Ovary (tissue), 9 donors: ENCODE measurements around the gene HEXIM2. TPM values are rescaled to one million over a fixed set of nuclear protein-coding genes. Genes with fewer than 3 reads are reported as not detected.
A peak's percentile ranks its signal among the peaks of the same experiment; 100 is the strongest.

Experiments
- DNase-seq, 5 donors: peaks; one replicate each; pipeline ENCODE4 v3.0.0-alpha.2; 2019 to 2020
- H3K27ac ChIP-seq, 2 donors: fragments of 200-600 bp; one replicate each; pipeline versions ENCODE4 v1.5.1 to v1.8.0; 2019 to 2022
- H3K27me3 ChIP-seq: fragments of 200-600 bp; one replicate; pipeline ENCODE4 v1.8.0; 2022
- H3K36me3 ChIP-seq: fragments of 200-600 bp; sonication (generic); one replicate; pipeline ENCODE4 v1.5.1; 2019
- H3K4me1 ChIP-seq: one replicate; pipeline ENCODE4 v1.8.1; 2013; ENCODE audit warnings: mild to moderate bottlenecking, moderate library complexity; ENCODE audit not compliant: insufficient read depth
- H3K4me3 ChIP-seq: fragments of 200-600 bp; sonication (generic); one replicate; pipeline ENCODE4 v1.5.1; 2017
- H3K9me3 ChIP-seq, 2 donors: fragments of 200-600 bp in 1 of 2; sonication (generic) in 1 of 2; one replicate each; pipeline versions ENCODE4 v1.5.1 to v1.8.1; 2013 to 2019; ENCODE audit warnings: mild to moderate bottlenecking in 1 of 2, moderate library complexity in 1 of 2
- CTCF ChIP-seq, 3 donors: fragments of 450-650 bp in 2 of 3; fragments of 200-600 bp in 1 of 3; IDR thresholded peaks; one replicate each; pipeline versions ENCODE4 v1.5.1 to v1.8.0; 2016 to 2022; ENCODE audit warnings: antibody characterized with exemption in 3 of 3, mild to moderate bottlenecking in 1 of 3
- EP300 ChIP-seq: sonication (generic); formaldehyde crosslinking; IDR thresholded peaks from one replicate; pipeline ENCODE4 v1.6.1; 2017; ENCODE audit warnings: antibody characterized with exemption
- POLR2A ChIP-seq: fragments of 450-650 bp; IDR thresholded peaks from one replicate; pipeline ENCODE4 v1.6.1; 2017; ENCODE audit warnings: antibody characterized with exemption, mild to moderate bottlenecking, moderate library complexity
- WGBS, 3 donors: extraction: QIAGEN DNeasy Blood & Tissue Kit in 1 of 3; methylation state at CpG; one replicate each; pipeline versions ENCODE4 v1.1.5 to v1.1.7; 2013 to 2017; 5-methylcytosine and 5-hydroxymethylcytosine counted together
- intact Hi-C, 4 donors: fragments of 100-400 bp; cut with DNase I; formaldehyde crosslinking; loops; one replicate each; pipeline versions ENCODE4 v1.11.0 to v1.15.1; 2022 to 2023
- polyA plus RNA-seq, 2 donors: library from polyadenylated mRNA; stranded (reverse); fragments of 200-250 nt in 1 of 2; fragments of 350-450 nt in 1 of 2; fragmentation: Illumina TruSeq in 1 of 2; extraction: RNeasy Lipid Tissue Mini Kit (QIAGEN cat#74804) in 1 of 2; gene quantifications; one replicate each; pipeline ENCODE4 v1.2.3, GENCODE V29; 2013 to 2014
- total RNA-seq, 7 donors: library from RNA; depleted of rRNA in 2 of 7; stranded (reverse); fragments of >200 nt in 2 of 7; fragmentation: NEBNext Ultra II Directional in 3 of 7; extraction: Animal tissue kit (Norgen Biotek cat#: 25700) in 3 of 7; gene quantifications; one replicate each; pipeline versions ENCODE4 v1.1.0 to v1.2.4, GENCODE V29; 2016 to 2023
- donor health status: DM: no; HTN: no; CAD: no; lungs with moderate emphysema.
- donor health status: DM: no; HTN: no; CAD: no.
- donor health status: Bipolar disorder and iron deficiency.
- donor health status: DM: yes; HTN: yes; CAD: no.
- donor health status: DM: no; HTN: no; CAD: no.
- donor health status: DM: yes; HTN: yes; CAD: no.

Gene HEXIM2
- total and polyA plus RNA-seq, 9 donors = 1.7 to 9.1 (median 5.5) TPM

- Histone ChIP-seq H3K36me3 (no peaks in the 10 kb centered on the region), H3K27me3 (no peaks in the 10 kb centered on the region), H3K9me3 (no peaks in the 10 kb centered on the region), H3K27ac (no peak overlapping the region), H3K4me3 (no peak overlapping the region), H3K4me1 (peaks cover 31% of the 10 kb centered on the region)
- no peak for DNase-seq
- WGBS, 3 donors = 94 to 95% (median 95%) methylated on average over 8 of the region's 8 CpGs
- no peak for TF ChIP-seq POLR2A
- no peak for TF ChIP-seq EP300
- no peak for TF ChIP-seq CTCF (IDR thresholded peaks at IDR 0.05)
- intact Hi-C loops = loop anchor here in 2 of 4 donors (5.0 to 10.0 kb wide), 2 partner anchors 201 to 343 kb away; no protein-coding TSS in a partner anchor
Observed at GRCh38 chr17:45125509-45125908, 36.2 kb upstream of the HEXIM2 start.

DNA sequence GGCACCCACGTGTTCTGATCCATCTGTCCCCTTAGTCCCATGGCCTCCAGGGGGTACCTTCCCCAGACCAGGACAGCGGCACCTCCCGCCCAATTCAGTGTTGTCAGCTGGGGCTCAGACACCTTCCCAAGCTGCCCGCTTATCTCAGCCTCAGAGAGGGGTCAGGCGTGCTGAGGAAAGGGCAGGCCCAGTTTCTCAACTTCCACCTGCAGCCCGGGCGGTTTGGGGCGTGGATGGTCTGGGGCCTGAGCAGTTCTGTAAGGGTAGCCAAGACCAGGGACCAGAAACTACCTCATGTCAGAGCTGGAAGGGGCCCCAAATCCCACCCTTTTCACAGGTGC, 34.5 kb upstream of the HEXIM2 start:
- H3K4me3 ChIP-seq = no peak overlapping the region
- peak overlapping the region in 1 of 2 donors; percentile 78 for H3K27ac ChIP-seq
- H3K4me1 ChIP-seq = peaks cover 33% of the 10 kb centered on the region
- 67 to 76% (median 75%) methylated on average over 8 of the region's 8 CpGs for WGBS, 3 donors
- peak in 2 of 5 donors; percentile 25 to 31 for DNase-seq
- intact Hi-C loops = loop anchor here in 2 of 4 donors (5.0 to 10.0 kb wide), 2 partner anchors 202 to 345 kb away; no protein-coding TSS in a partner anchor
- H3K27me3 ChIP-seq = no peaks in the 10 kb centered on the region
- no peaks in the 10 kb centered on the region for H3K36me3 ChIP-seq
- no peaks in the 10 kb centered on the region for H3K9me3 ChIP-seq
- TF ChIP-seq EP300 (no peak), POLR2A (no peak), CTCF (IDR thresholded peaks at IDR 0.05) (no peak)

DNA sequence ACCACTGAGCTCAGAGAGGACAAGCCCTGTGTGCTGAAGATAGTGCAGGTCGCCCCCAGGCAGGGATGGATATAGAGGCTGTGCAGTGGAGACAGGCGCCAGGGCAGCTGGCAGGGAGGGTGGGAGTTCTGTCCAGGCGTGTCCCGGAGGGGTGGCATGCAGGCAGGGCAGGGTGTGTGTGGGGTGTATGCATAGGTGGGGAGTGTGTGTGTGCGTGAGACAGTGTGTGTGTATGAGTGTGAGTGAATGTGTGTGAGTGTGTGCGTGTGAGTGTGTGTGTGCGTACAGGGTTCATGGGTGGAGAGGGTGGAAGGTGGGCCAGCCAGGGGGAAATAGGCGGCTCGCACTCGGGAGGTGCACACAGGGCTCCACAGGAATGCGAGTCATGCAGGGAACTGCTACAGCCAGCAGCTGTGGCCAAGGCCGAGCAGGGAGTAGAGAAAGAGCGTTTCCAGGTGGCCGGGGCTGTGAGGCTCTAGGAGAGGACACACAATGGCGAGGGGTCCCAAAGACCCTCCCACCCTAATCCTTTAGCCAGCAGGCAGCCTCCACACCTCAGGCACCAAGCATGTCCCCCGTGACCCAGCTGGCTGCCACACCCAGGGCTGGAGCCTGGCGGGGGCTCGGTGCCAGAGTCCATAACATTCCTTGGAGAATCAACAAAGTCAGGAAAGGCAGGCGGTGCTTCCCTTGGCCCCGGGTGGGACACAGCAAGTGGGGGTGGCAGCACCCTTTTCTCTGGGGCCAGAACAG, 34.0 kb upstream of the HEXIM2 start:
- no peaks in the 10 kb centered on the region for H3K36me3 ChIP-seq
- peak; percentile 66 to 83 (median 69) for DNase-seq
- peaks cover 33% of the 10 kb centered on the region for H3K4me1 ChIP-seq
- 8 to 13% (median 9%) methylated on average over 20 of the region's 20 CpGs for WGBS, 3 donors
- intact Hi-C loops = loop anchor here in 2 of 4 donors (2.0 to 10.0 kb wide), 3 partner anchors 23 to 345 kb away; no protein-coding TSS in a partner anchor
- H3K27ac ChIP-seq = peak overlapping the region; percentile 78 to 87
- H3K9me3 ChIP-seq = no peaks in the 10 kb centered on the region
- H3K27me3 ChIP-seq = no peaks in the 10 kb centered on the region
- TF ChIP-seq POLR2A (peak; percentile 12), EP300 (no peak)
- H3K4me3 ChIP-seq = no peak overlapping the region

GRCh38 chr17:45128331-45128730, 33.3 kb upstream of the HEXIM2 start:
- Histone ChIP-seq H3K27ac (peak overlapping the region; percentile 78 to 87), H3K36me3 (no peaks in the 10 kb centered on the region), H3K4me1 (peaks cover 33% of the 10 kb centered on the region), H3K9me3 (no peaks in the 10 kb centered on the region), H3K4me3 (no peak overlapping the region), H3K27me3 (no peaks in the 10 kb centered on the region)
- WGBS, 3 donors = 52 to 65% (median 65%) methylated on average over 5 of the region's 5 CpGs
- intact Hi-C loops = loop anchor here in 2 of 4 donors (2.0 to 10.0 kb wide), 3 partner anchors 24 to 346 kb away; no protein-coding TSS in a partner anchor
- TF ChIP-seq POLR2A = no peak
- no peak for TF ChIP-seq EP300
- TF ChIP-seq CTCF (IDR thresholded peaks at IDR 0.05) = no peak
- peak in 1 of 5 donors; percentile 32 for DNase-seq

DNA sequence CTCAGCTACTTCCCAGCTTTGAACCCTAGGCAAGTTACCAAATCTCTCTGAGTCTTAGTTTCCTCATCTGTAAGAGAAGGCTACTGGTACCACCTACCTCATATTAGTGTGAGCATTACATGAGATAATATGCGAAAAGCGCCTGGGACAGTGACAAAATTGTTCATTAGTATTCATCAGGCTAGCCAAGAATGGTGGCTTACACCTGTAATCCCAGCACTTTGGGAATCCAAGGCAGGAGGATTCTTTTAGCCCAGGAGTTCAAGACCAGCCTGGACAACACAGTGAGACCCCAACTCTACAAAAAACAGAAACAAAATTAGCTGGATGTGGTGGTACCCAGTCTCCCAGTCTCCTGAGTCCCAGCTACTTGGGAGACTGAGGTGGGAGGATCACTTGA, 32.7 kb upstream of the HEXIM2 start:
- no peak for DNase-seq
- peak overlapping the region; percentile 78 to 87 for H3K27ac ChIP-seq
- intact Hi-C loops = loop anchor here in 2 of 4 donors (2.0 to 10.0 kb wide), 3 partner anchors 24 to 347 kb away; no protein-coding TSS in a partner anchor
- H3K9me3 ChIP-seq = no peaks in the 10 kb centered on the region
- peaks cover 29% of the 10 kb centered on the region for H3K4me1 ChIP-seq
- H3K27me3 ChIP-seq = no peaks in the 10 kb centered on the region
- 93 to 100% (median 97%) methylated on average over 2 of the region's 2 CpGs for WGBS, 3 donors
- no peak overlapping the region for H3K4me3 ChIP-seq
- no peaks in the 10 kb centered on the region for H3K36me3 ChIP-seq
- TF ChIP-seq POLR2A (no peak), CTCF (IDR thresholded peaks at IDR 0.05) (no peak)
